Purkinje cell (primary cell): ENCODE results near the gene MAGEC3. TPM values are rescaled to one million over a fixed set of nuclear protein-coding genes. Genes with fewer than 3 reads are reported as not detected.

Experiments
- polyA plus RNA-seq: library from polyadenylated mRNA; unstranded; fragments of >200 nt; fragmentation: Nextera tagmentation; gene quantifications from 2 replicates; pipeline ENCODE4 v1.2.1, GENCODE V29; 2014

Gene MAGEC3, protein sequence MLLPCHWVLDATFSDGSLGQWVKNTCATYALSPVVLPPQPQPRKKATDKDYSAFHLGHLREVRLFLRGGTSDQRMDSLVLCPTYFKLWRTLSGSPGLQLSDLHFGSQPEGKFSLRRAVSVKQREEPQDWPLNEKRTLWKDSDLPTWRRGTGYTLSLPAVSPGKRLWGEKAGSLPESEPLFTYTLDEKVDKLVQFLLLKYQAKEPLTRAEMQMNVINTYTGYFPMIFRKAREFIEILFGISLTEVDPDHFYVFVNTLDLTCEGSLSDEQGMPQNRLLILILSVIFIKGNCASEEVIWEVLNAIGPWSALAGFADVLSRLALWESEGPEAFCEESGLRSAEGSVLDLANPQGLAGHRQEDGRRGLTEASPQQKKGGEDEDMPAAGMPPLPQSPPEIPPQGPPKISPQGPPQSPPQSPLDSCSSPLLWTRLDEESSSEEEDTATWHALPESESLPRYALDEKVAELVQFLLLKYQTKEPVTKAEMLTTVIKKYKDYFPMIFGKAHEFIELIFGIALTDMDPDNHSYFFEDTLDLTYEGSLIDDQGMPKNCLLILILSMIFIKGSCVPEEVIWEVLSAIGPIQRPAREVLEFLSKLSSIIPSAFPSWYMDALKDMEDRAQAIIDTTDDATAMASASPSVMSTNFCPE
- not detected in 2 replicates for polyA plus RNA-seq

DNA sequence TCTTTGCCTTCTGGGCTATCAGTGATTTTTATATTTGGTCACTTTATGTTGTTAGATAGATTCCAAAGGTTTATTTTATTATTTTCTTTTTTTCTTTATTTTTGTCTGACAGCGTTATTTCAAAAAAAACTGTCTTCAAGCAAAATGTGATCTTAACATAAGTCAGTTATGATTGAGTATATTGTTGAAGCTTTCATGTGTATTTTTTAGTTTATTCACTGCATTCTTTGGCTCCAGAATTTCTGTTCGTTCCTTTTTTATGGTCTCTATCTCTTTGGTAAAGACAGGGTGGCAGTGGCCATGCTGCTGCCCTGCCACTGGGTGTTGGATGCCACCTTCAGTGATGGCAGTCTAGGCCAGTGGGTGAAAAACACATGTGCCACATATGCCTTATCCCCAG is at the start of gene MAGEC3:
Gene MAGEC3 (plus strand): TSS at position 301 of the 400 bp plus-strand sequence. CDS start 0 bp downstream, at position 301.

DNA sequence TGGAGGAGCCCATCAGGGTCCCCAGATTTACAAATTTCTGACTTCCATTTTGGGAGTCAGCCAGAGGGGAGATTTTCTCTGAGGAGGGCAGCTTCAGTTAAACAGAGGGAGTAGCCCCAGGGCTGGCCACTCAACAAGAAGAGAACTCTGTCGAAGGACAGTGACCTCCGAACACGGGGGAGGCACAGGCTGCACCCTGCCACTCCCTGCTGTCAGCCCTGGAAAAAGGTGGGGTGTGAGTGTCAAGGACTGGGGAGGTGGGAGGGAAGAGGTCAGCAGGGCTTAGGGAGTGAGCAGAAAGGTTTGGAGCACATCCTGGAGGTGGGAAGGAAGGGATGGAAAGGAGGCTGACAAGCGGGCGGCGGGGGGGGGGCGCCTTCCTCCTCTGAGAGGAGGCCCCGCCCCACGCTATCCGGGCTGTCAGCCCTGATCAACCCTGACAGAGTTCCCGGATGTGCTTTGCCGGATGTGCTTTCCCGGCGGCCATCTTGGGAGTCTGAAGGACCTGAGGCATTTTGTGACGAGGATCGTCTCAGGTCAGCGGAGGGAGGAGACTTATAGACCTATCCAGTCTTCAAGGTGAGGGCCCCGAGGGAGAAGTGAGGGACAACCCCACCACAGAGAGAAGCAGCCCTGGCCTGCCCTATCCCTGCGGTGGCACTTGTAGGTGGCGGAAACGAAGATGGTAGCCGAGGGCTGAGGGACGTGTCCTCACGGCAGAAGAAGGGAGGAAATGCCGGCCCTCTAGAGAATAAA is 65.5 kb downstream of the MAGEC3 start, which contains the start of gene MAGEC1:
Gene MAGEC1 (plus strand): TSS at position 495 of the 756 bp plus-strand sequence. CDS start 1,179 bp downstream, outside the sequence.

Other genes with a start within 250 kb of the MAGEC3 start
- gene SPANXA2, start 248.6 kb upstream of the MAGEC3 start, polyA plus RNA-seq, result not detected in 2 replicates
- not detected in 2 replicates for gene SPANXD, start 139.6 kb upstream of the MAGEC3 start, polyA plus RNA-seq
- gene MAGEC1, start 65.6 kb downstream of the MAGEC3 start, polyA plus RNA-seq, result not detected in 2 replicates